Measurements from ENCODE around the gene TULP1.
A peak's percentile ranks its signal among the peaks of the same experiment; 100 is the strongest.

- TF ChIP-seq CTCF (IDR thresholded peaks at IDR 0.05 in 8 of 11, conservative IDR thresholded peaks at IDR 0.05 in 3 of 11) (no peak), POLR2AphosphoS5 (IDR thresholded peaks at IDR 0.05) (peak in 1 of 3 donors; percentile 3)
Measured at GRCh38 chr6:35473850-35474130, 38.9 kb downstream of the TULP1 start.
